Globus pallidus (tissue), 1 donor: Measurements from ENCODE around the gene MMP28.
A peak's percentile ranks its signal among the peaks of the same experiment; 100 is the strongest.

ENCODE experiments used
- DNase-seq: peaks from one replicate; pipeline ENCODE4 v3.0.0-alpha.2; 2015; ENCODE audit warnings: low spot score

MMP28 gene

GRCh38 chr17:35797918-35798317, 2.5 kb upstream of the MMP28 start:
- DNase-seq = no peak

- DNase-seq = no peak
These were observed 1.9 kb upstream of the MMP28 start for GRCh38 chr17:35797370-35797769.

DNA sequence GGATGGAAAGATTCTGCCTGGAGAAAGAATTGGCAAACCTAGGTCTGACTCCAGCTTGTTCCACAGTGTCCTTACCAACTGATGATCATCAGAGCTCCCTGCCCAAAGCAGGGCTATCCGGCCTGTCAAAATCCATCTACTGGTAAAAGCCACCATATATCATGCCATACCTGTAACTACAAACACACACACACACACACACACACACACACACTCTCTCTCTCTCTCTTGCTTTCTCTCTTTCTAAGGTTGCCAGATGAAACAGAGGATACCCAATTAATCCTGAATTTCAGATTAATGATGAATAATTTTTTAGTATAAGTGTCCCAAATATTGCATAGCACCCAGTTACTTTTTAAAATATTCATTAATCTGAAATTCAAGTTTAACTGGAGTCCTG, 1.5 kb upstream of the MMP28 start:
- no peak for DNase-seq

DNA sequence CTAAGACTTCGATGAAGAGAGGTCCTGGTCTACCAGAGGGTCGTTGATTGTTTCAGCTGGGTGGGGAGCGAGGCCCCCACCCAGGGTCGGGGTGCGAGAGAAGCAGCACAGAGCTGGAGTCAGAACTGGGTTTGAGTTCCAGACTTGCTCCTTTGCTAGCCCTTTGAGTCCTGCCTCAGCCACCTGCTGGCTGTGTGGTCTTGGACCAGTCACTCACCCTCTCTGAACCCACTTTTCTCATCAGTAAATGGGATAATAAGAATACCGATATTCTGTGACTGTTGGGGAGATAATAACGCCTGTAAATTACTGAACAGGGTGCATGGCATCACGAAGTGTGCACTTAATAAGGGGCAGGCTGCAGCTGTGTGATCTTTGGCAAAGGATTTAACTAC, 427 bp upstream of the MMP28 start:
- DNase-seq = no peak

DNA sequence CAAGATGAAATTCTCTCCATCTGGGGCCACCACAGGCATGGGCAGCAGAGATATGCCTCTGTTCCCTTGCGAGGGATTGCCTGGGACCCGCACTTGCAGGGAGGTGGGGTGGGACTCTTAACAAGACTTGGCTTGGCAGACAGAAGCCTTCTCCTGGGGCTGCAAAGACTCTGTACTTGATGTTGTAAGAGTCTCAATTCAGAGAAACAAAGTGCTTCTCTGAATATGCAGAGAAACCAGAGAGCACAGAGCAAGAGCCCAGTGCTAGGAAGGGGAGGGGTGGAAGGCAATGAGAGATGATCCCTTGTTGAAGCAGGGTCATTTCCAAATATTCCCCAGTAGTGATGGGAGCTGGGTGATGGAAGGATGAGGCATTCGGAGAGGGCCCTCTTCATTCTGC, 2.2 kb downstream of the MMP28 start:
- DNase-seq = no peak

GRCh38 chr17:35791681-35792350, 3.6 kb downstream of the MMP28 start:
- DNase-seq = no peak

GRCh38 chr17:35790841-35791240, 4.6 kb downstream of the MMP28 start:
- no peak for DNase-seq

DNA sequence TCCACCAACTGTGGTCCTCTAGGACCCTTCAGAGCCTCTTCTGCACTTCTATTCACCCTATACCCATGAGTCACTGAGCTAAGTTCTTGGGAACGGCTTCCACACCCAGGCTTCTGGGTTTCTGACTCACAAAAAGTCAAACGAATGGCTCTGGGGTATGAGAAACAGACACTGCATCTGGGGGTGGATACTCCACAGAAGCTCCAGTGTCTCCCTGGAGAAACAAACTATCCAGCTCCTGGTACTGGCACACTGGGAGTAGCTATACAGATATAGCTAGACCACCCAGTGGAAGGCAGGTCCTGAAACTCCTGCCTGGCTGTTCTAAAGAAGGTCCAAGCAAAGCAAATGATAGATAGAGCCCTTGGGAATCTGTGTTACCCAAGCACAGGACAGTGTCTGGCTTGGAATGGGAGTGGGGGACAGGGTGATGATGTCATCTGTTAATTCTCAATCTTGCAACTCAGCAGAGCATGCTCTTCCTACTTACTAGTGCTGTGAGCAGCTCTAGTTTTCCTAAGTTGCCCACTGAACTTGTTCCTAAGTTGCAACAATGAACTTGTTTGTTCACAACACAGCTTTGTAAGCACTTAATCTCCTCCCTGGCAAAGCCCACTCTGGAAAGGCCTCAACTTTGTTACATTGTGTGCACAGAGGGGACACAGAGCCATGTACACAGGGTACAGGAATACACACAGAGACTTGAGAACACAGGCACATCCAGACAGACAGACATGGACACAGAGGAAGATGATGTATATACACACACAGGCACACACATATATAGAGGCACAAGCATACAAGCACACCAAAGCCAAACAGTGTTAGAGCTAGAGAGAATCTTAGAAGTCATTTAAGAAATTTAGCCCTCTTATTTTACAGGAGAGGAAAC, 6.7 kb downstream of the MMP28 start:
- no peak for DNase-seq

- no peak for DNase-seq
These were observed 8.5 kb downstream of the MMP28 start for GRCh38 chr17:35786941-35787432.

DNA sequence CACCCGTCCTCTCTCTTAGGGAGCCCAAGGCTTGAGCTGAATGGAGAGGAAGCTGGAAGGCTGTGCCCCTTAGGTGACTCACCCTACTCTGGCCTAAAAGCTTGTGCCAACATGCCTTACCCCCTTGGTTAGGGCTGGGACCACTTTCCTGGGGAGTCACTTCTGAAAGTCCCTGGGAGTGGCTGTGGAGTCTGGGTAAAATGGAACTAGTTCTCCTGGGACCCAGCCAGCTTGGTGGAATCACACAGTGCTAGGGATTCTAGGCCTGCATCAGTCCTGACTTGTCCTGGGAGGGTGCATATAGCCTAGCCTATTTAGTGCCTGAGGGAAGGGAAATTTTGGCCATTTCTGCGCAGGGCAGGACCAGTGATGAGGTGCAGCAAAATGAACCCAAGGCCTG, 10.5 kb downstream of the MMP28 start:
- DNase-seq = no peak

DNA sequence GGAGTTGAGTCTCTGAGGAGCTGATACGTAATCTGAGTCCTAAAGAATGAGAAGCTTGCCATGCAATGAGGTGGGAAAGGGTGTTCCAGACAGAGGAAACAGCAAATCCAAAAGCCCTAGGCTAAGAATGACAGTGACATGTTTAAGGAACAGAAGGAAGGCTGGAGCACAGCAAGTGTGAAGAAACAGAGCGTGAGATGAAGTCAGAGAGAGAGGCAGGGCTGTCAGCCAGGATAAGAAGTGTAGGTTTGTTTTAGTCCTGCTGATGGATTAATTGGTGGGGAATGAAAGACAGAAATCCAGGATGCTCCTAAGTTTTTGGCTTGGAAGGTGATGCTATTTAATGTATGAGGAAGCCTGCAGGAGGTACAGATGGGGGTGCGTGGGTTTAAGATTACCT, 14.5 kb downstream of the MMP28 start:
- no peak for DNase-seq

- no peak for DNase-seq
These were observed 16.7 kb downstream of the MMP28 start for GRCh38 chr17:35778641-35779196.

- DNase-seq = no peak
These were observed 19.9 kb downstream of the MMP28 start for GRCh38 chr17:35775583-35775982.

DNA sequence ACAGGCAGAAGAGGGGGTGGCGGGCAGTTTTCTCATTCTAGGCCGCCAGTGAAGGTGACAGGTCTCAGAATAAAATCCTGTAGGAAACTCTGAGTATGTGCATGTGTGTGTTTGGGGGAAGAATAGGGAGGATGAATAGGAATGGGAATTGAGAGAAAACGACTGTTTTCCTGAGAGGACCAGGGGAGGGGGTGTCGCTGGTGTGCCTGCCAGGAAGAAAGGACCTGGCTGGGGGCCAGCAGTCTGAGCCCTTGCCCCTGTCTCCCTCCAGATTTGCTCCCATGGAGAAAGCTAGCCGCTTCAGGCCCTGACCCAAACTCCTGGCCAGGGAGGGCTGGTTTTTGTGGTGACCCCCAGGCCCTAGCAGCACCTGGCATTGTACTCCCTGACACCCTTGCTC, 20.4 kb downstream of the MMP28 start:
- no peak for DNase-seq

DNA sequence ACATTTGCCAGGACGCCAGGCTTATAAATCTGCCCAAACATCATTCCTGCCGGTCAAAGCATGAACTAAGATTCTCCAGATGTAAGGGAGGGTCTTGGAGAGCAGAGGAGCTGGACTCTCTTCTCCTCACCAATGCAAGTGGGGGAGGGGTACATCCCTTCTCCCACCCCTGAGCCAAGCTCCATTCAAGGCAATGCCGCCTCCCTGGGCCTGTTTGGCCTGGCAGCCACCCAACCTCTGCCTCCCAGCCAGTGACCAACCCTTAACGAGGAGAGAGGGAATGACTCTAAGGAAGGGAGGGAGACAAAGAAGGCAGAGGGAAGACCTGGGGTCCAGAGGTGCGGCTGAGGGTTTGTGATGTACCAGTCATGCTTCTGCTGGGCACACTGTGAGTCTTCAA, 20.9 kb downstream of the MMP28 start:
- DNase-seq = peak; percentile 48

DNA sequence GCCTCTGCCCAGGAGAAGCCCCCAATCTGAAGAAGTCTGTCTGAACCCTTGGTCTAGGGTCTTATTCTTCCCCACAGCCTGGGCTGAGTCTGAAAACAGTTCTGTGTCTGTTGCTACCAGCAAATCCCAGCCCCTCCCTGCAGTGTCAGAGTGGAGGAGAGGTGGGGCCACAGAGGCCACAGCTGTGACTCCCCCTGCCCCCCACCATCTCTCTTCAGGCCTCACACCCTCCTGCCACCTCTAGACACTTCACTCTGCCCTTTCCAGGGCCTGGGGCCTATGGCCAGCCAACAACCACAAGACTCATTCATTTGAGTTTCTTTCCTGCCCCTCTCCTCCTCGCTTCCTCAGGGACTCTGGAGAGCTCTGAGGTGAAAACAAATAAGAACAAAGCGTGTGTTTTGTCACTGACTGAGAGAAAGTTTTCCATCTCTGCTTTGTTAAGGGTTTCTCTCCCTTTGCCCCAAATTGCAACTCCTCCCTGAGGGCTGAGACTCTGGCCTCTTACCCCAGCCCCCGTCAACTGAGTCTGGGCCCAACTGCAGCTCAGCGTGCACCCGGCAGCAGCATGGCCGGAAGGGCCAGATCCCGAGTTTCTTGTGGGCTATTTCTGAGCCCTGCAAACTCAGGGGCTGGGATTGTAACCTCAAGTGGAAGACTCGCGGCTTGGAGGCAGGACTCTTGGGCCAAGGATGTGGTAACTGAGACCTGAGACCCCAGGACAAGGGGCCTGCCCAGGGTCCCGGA, 21.6 kb downstream of the MMP28 start:
- no peak for DNase-seq

DNA sequence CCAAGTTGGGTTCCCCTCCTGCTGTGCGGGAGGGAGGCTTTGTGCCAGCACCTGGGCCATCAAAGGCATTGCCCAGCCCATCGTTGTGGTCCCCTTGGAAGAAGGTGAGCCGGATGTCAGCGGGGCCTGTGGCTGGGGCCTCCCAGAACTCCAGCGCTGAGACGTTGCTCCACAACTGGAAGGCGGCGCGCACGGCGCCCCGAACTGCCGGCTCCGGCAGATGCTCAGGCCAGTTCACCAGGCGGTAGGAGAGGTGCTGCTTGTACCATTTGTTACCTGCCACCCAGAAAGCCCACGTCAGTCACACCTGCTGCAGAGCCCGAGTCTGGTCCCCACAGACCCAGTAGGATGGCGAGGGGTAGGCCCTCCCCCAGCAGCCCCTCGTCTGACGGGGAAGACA, 22.3 kb downstream of the MMP28 start:
- DNase-seq = no peak

DNA sequence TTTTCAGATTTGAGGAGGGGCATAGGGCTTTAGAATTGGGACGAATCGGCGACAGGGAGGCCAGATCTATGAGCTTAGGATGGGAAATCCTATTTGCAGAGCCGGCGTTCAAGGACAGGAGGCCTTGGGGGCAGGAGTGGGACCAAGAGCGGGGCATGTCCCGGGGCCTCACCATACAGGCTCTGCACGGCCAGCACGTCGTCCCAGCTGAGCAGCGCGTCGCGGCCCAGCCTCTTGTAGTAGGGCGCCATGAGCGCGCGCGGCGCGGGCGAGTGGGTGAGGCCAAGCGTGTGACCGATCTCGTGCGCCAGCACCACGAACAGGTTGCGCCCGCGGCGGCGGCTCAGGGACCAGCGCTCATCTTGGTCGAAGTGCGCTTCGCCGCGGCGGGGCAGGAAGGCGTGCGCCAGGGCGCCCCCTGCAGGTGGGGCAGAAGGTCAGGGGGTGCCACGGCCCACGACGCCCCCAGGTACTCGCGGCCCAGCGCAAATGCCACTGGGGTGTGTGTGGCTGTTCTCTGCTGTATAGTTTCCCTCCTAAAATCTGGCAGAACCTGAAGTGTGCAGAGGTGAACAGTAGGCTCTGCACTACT, 25.4 kb downstream of the MMP28 start:
- DNase-seq = no peak

DNA sequence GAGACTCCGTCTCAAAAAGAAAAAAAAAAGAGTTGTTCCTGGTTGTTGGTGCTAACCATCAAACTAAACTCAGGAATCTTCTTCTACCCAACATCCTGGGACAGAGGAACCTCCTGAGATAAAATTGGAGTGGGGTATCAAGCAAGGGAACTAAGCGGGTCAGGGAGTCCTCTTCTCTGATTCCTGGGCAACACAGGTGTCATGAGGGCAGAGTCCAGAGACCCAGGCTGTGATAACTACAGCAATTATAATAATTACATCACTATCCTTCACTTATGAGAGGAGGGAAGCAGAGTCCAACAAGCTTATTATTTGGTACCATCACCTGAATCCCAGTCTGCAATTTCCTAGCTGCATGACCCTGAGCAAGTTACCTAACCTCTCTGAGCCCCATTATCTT, 26.6 kb downstream of the MMP28 start:
- no peak for DNase-seq

- peak; percentile 11 for DNase-seq
These were observed 28.4 kb downstream of the MMP28 start for GRCh38 chr17:35766903-35767510.

DNA sequence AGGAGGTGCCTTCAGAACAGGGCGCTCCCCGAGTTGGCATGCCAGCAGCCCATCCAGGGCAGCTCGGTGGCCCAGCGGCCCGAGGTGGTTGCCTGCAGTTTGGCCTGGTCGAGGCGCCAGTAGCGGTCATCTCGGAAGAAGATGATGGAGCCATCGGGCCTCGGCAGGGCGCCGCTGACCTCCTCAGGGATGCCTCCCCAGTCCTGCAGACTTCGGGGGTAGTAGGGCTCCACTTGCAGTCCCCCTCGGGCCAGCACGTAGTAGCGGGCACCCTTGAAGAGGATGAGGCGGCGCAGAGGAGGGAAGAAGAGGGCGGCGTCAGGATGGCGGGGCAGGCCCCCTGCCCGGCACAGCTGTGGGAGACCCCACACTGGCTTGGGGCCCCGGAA, 29.0 kb downstream of the MMP28 start:
- DNase-seq = no peak
